ENCODE results near the gene PGAP1. TPM values are rescaled to one million over a fixed set of nuclear protein-coding genes. Genes with fewer than 3 reads are reported as not detected.

The PGAP1 gene
- polyA plus RNA-seq = 0.56 TPM

- peak within 1 kb of the TSS; percentile 95 to 96 (median 96) for H3K4me3 Mint-ChIP-seq
- no peaks in the 10 kb centered on the region for H3K9me3 Mint-ChIP-seq
- peak within 1 kb of the TSS; percentile 69 to 92 (median 72) for H3K27ac Mint-ChIP-seq
- H3K36me3 Mint-ChIP-seq = no peaks in the 10 kb centered on the region
- H3K4me1 Mint-ChIP-seq = peaks cover 11 to 14% (median 12%) of the 10 kb centered on the region in 3 donors
- no peaks in the 10 kb centered on the region for H3K27me3 Mint-ChIP-seq
Observed at GRCh38 chr2:196926562-196927375, at the start of gene PGAP1. Gene PGAP1, minus strand, starts transcription at chr2:196926707. Its CDS starts 91 bp downstream, at chr2:196926616.

- Mint-ChIP-seq H3K36me3 (no peaks in the 10 kb centered on the region), H3K27ac (peak overlapping the region in 1 of 3 donors; percentile 29), H3K4me1 (peaks cover 0 to 2% (median 0%) of the 10 kb centered on the region in 3 donors), H3K27me3 (no peaks in the 10 kb centered on the region), H3K9me3 (peaks cover 0 to 5% (median 0%) of the 10 kb centered on the region in 3 donors), H3K4me3 (no peak overlapping the region)
Observed at GRCh38 chr2:196974970-196975369, 48.5 kb upstream of the PGAP1 start.

GRCh38 chr2:196971574-196972279 is 45.2 kb upstream of the PGAP1 start:
- Mint-ChIP-seq H3K36me3 (peaks cover 3% of the 10 kb centered on the region), H3K27me3 (no peaks in the 10 kb centered on the region), H3K9me3 (peaks cover 0 to 4% (median 0%) of the 10 kb centered on the region in 3 donors), H3K27ac (no peak overlapping the region), H3K4me1 (no peaks in the 10 kb centered on the region), H3K4me3 (no peak overlapping the region)

- Mint-ChIP-seq H3K27me3 (no peaks in the 10 kb centered on the region), H3K9me3 (peaks cover 0 to 4% (median 0%) of the 10 kb centered on the region in 3 donors), H3K4me3 (no peak overlapping the region), H3K27ac (no peak overlapping the region), H3K36me3 (peaks cover 5% of the 10 kb centered on the region), H3K4me1 (no peaks in the 10 kb centered on the region)
Observed at GRCh38 chr2:196970099-196970498, 43.6 kb upstream of the PGAP1 start.

- H3K9me3 Mint-ChIP-seq = peaks cover 0 to 4% (median 0%) of the 10 kb centered on the region in 3 donors
- peaks cover 5% of the 10 kb centered on the region for H3K36me3 Mint-ChIP-seq
- no peaks in the 10 kb centered on the region for H3K4me1 Mint-ChIP-seq
- H3K27ac Mint-ChIP-seq = no peak overlapping the region
- no peaks in the 10 kb centered on the region for H3K27me3 Mint-ChIP-seq
- no peak overlapping the region for H3K4me3 Mint-ChIP-seq
Observed at GRCh38 chr2:196968516-196968915, 42.0 kb upstream of the PGAP1 start.

DNA sequence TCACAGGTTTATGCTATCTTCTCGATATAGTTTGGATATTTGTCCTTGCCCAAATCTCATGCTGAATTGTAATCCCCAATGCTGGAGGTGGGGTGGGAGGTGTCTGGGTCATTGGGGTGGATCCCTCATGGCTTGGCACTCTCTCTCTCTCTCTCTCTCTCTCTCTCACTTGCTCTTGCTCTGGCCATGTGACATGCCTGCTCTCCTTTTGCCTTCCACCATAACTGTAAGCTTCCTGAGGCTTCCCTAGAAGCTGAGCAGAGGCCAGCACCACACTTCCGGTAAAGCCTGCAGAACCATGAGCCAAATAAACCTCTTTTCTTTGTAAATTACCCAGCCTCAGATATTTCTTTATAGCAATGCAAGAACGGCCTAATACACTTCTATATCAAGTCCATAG is 41.3 kb upstream of the PGAP1 start:
- Mint-ChIP-seq H3K27me3 (no peaks in the 10 kb centered on the region), H3K27ac (no peak overlapping the region), H3K4me1 (no peaks in the 10 kb centered on the region), H3K9me3 (peaks cover 0 to 4% (median 0%) of the 10 kb centered on the region in 3 donors), H3K4me3 (peak overlapping the region in 1 of 4 donors; percentile 45), H3K36me3 (peaks cover 5% of the 10 kb centered on the region)

GRCh38 chr2:196967116-196967515 is 40.6 kb upstream of the PGAP1 start:
- H3K4me3 Mint-ChIP-seq = no peak overlapping the region
- H3K36me3 Mint-ChIP-seq = peaks cover 5% of the 10 kb centered on the region

DNA sequence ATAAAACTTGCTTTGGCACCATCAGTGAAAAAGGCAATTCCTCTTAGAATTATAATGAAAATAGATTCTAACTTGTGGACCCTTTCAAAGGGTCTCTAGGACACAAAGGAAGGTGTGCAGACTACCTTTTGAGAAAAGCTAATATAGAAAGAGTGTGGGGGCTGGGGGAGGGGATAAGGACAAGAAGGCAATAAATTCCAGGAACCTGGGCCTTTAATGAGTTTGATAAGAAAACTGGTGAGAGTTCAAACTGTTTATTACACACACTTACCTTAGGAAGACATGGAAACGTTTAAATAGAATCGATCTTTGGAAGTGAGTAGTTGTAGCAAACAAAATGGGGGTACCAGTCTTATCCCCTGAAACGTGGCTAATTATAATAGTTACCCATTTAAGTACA is 39.6 kb upstream of the PGAP1 start:
- no peak overlapping the region for H3K4me3 Mint-ChIP-seq
- H3K27ac Mint-ChIP-seq = no peak overlapping the region
- peaks cover 0 to 2% (median 0%) of the 10 kb centered on the region in 3 donors for H3K4me1 Mint-ChIP-seq
- peaks cover 0 to 4% (median 0%) of the 10 kb centered on the region in 3 donors for H3K9me3 Mint-ChIP-seq
- H3K36me3 Mint-ChIP-seq = peaks cover 5% of the 10 kb centered on the region
- H3K27me3 Mint-ChIP-seq = no peaks in the 10 kb centered on the region

More at GRCh38 chr2:196967116-196967515, 40.6 kb upstream of the PGAP1 start:
- Mint-ChIP-seq H3K27me3 (no peaks in the 10 kb centered on the region), H3K9me3 (peaks cover 0 to 4% (median 0%) of the 10 kb centered on the region in 3 donors), H3K27ac (no peak overlapping the region), H3K4me1 (no peaks in the 10 kb centered on the region)

DNA sequence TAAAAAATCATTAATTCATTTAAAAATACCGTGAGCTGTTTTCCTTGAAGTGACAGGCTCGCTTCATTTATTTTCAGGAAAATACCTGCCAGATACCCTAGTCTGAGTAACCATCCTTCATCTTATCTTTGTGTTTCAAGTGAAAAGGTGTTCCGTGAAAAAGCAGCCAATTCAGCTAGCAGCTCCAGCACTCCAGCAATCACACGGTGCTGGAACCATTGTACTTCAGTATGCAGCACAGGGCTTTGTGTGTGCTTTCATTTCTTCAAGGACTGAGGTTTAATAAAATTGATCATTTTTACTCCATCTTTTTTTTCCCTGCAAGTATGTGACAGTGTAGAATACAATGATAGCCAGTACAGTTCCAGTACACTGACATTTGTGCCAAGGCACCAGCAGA is 39.1 kb upstream of the PGAP1 start:
- Mint-ChIP-seq H3K9me3 (peaks cover 0 to 4% (median 0%) of the 10 kb centered on the region in 3 donors), H3K4me1 (peaks cover 0 to 2% (median 0%) of the 10 kb centered on the region in 3 donors)

GRCh38 chr2:196963961-196964360 is 37.5 kb upstream of the PGAP1 start:
- Mint-ChIP-seq H3K27me3 (no peaks in the 10 kb centered on the region), H3K4me1 (peaks cover 0 to 2% (median 0%) of the 10 kb centered on the region in 3 donors), H3K4me3 (peak overlapping the region in 1 of 4 donors; percentile 41)

More for the DNA sequence above, 39.1 kb upstream of the PGAP1 start:
- no peaks in the 10 kb centered on the region for H3K27me3 Mint-ChIP-seq
- peaks cover 5% of the 10 kb centered on the region for H3K36me3 Mint-ChIP-seq
- H3K4me3 Mint-ChIP-seq = no peak overlapping the region
- H3K27ac Mint-ChIP-seq = no peak overlapping the region

DNA sequence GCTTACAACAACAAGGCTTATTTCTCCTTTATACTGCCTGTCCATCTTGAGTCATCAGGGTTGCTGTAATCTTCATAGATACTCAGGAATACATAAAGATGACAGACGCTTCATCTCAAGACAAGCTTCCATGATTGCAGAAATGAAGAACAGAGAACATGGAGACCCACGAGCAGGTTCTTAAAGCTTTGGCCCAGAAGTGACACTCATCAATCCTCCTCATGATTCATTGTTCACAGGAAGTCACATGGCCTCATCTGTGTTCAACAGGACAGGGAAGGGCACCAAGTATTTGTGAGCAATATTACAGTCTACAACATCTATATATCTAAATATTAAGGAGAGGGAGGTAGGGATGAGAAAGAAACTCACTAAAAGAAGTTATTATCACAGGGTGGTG is 36.5 kb upstream of the PGAP1 start:
- Mint-ChIP-seq H3K4me1 (peaks cover 0 to 2% (median 0%) of the 10 kb centered on the region in 3 donors), H3K4me3 (no peak overlapping the region), H3K36me3 (peaks cover 5% of the 10 kb centered on the region)

More at GRCh38 chr2:196963961-196964360, 37.5 kb upstream of the PGAP1 start:
- Mint-ChIP-seq H3K36me3 (peaks cover 5% of the 10 kb centered on the region), H3K9me3 (peaks cover 0 to 4% (median 0%) of the 10 kb centered on the region in 3 donors), H3K27ac (no peak overlapping the region)

GRCh38 chr2:196962325-196962724 is 35.8 kb upstream of the PGAP1 start:
- H3K36me3 Mint-ChIP-seq = peaks cover 3% of the 10 kb centered on the region
- no peaks in the 10 kb centered on the region for H3K27me3 Mint-ChIP-seq
- no peaks in the 10 kb centered on the region for H3K9me3 Mint-ChIP-seq
- no peak overlapping the region for H3K4me3 Mint-ChIP-seq
- no peak overlapping the region for H3K27ac Mint-ChIP-seq
- peaks cover 0 to 2% (median 0%) of the 10 kb centered on the region in 3 donors for H3K4me1 Mint-ChIP-seq

More for the DNA sequence above, 36.5 kb upstream of the PGAP1 start:
- peaks cover 0 to 2% (median 0%) of the 10 kb centered on the region in 3 donors for H3K9me3 Mint-ChIP-seq
- H3K27ac Mint-ChIP-seq = no peak overlapping the region
- H3K27me3 Mint-ChIP-seq = no peaks in the 10 kb centered on the region

GRCh38 chr2:196961889-196962288 is 35.4 kb upstream of the PGAP1 start:
- Mint-ChIP-seq H3K27ac (no peak overlapping the region), H3K4me1 (peaks cover 0 to 2% (median 0%) of the 10 kb centered on the region in 3 donors), H3K36me3 (peaks cover 3% of the 10 kb centered on the region), H3K27me3 (no peaks in the 10 kb centered on the region), H3K4me3 (no peak overlapping the region), H3K9me3 (no peaks in the 10 kb centered on the region)

GRCh38 chr2:196959734-196960338 is 33.3 kb upstream of the PGAP1 start:
- H3K4me1 Mint-ChIP-seq = peaks cover 0 to 2% (median 0%) of the 10 kb centered on the region in 3 donors
- no peaks in the 10 kb centered on the region for H3K36me3 Mint-ChIP-seq
- no peaks in the 10 kb centered on the region for H3K9me3 Mint-ChIP-seq
- H3K4me3 Mint-ChIP-seq = no peak overlapping the region
- H3K27me3 Mint-ChIP-seq = no peaks in the 10 kb centered on the region
- H3K27ac Mint-ChIP-seq = peak overlapping the region in 1 of 3 donors; percentile 15

- Mint-ChIP-seq H3K4me1 (peaks cover 0 to 2% (median 0%) of the 10 kb centered on the region in 3 donors), H3K4me3 (no peak overlapping the region), H3K27ac (no peak overlapping the region), H3K27me3 (no peaks in the 10 kb centered on the region), H3K9me3 (no peaks in the 10 kb centered on the region), H3K36me3 (no peaks in the 10 kb centered on the region)
Observed at GRCh38 chr2:196959281-196959680, 32.8 kb upstream of the PGAP1 start.

Measured in IgD-negative memory B cell (primary cell).